ENCODE data around the gene KCNJ10.
"Not testable (repeated sequence)": the region's sequence is repeated elsewhere in the genome, so short reads cannot be mapped to it uniquely, and the experiment has no call there.

The KCNJ10 gene

DNA sequence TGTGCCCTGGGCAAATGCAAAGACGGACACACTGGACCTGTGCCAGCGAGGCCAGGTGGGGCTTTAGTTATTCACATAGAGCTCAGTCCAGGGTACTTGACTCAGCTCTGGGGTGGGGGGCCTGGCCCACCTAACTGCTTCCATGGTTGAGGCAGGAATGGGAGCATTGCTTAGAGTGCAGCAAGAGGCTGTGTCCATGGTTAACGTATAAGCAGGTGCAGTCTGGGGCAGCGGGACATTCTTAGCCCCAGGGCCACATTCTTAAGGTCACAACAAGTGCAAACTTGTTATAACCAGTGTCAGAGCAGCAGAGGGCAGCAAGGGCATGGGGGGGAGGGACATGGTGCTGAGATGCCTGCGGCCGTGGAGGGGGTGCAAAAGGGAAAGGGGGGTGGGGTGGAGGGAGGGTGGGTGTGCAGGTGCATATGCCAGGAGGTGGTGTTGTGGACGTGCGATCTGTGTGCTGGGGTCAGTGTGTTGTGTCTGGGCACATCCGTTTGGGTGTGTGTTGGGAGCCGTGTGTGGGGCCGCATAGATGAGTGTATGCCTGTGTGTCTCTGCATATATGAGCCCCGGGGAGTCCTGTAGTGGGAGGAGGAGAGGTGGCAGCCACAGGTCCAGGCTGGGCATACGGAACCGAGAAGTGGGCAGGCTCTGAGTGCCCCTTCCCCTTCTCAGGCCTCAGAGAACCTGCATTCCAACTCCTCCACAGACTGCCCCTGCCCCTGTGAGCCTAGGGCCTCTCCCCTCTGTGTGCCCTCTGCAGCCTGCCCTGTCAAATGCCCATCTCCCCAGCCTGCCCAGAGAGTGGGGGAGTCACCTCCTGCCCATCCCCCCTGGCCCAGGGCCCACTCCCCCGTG is 8.4 kb downstream of the KCNJ10 start:
- no peak for DNase-seq (ENCODE audit: low read depth in 2 of 2)

DNA sequence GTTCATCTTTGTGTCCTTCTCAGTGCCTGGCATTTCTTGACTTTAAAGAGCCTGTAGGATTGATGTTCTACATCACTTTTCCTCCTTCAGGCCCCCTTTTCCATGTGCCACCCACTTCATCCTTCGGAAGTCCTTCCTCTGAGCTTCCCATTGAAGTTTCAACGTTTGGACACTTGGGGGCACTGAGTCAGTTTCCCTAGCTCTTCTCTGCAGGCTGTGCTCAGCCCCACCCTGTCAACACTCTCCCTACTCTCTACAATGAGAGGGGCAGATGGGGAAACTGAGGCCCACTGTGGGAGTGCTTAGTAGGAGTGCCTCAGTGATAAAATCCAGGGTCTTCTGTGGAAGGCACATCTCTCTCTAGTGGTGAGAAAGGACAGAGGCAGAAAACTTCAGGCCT is 11.9 kb downstream of the KCNJ10 start:
- DNase-seq (ENCODE audit: low read depth in 2 of 2): no peak

- no peak for DNase-seq (ENCODE audit: low read depth in 2 of 2)
These were observed 13.3 kb downstream of the KCNJ10 start for GRCh38 chr1:160056648-160057169.

GRCh38 chr1:160053548-160054365 is 16.2 kb downstream of the KCNJ10 start:
- DNase-seq (ENCODE audit: low read depth in 2 of 2): no peak

DNA sequence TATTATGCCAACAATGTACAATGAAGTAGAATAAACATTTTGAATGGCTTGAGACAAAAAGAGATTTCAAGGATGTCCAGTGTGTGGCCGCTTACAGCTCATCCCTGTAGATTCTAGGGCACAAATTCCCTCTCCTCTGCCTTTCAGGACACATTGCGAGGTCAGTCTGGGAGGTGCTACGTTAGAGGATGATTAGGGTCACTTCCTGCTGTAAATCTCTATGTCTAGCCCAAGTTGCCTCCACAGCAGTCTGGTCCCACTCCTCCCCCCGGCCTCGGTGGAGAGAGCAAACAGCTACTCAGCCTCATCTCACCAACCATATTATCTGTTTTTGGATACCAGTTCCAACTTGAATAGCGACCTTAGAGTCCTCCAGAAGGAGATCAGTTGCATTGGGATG is 17.0 kb downstream of the KCNJ10 start:
- no peak for DNase-seq (ENCODE audit: low read depth in 2 of 2)

DNA sequence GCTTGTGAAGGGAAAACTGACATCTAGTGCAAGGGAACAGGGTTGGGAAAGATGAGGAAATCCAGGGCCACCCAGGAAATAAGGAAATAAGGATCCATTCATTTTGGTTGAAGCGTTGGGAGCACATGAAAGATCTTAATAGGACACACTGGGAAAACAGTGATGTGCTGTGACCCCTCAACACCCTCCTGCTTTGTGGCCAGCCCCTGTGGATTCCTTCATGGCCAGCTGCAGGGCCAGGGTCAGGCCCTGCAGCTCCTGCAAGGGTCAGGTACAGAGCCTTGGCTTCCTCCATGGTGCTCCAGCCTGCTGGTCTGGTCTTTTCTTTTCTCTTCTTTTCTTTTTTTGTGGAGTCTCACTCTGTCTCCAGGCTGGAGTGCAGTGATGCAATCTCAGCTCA is 19.3 kb downstream of the KCNJ10 start:
- no peak for DNase-seq (ENCODE audit: low read depth in 2 of 2)

- DNase-seq (ENCODE audit: low read depth in 2 of 2): not testable (repeated sequence)
These were observed 19.8 kb downstream of the KCNJ10 start for GRCh38 chr1:160050182-160050581.

DNA sequence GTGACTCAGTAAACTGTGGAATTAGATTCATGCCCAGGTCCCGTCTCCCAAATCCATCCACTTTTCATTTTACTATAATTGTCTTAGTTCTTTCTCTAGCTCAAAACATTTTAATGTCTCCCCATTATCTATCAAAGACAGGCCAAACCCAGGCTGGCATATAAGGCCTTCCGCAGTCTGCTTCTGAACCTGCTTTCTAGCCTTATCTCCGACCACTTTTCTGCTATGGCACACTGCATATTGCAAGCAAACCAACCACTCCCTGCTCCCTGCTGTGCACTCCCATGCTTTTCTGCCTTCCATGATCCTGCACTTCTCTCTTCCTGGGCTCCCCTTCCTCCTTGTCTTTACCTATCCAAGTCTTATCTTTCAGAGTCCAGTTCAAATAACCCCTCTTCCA is 20.9 kb downstream of the KCNJ10 start:
- DNase-seq (ENCODE audit: low read depth in 2 of 2): no peak

GRCh38 chr1:160048335-160048734 is 21.6 kb downstream of the KCNJ10 start:
- no peak for DNase-seq (ENCODE audit: low read depth in 2 of 2)

- DNase-seq (ENCODE audit: low read depth in 2 of 2): no peak
These were observed 22.6 kb downstream of the KCNJ10 start for GRCh38 chr1:160047111-160047991.

DNA sequence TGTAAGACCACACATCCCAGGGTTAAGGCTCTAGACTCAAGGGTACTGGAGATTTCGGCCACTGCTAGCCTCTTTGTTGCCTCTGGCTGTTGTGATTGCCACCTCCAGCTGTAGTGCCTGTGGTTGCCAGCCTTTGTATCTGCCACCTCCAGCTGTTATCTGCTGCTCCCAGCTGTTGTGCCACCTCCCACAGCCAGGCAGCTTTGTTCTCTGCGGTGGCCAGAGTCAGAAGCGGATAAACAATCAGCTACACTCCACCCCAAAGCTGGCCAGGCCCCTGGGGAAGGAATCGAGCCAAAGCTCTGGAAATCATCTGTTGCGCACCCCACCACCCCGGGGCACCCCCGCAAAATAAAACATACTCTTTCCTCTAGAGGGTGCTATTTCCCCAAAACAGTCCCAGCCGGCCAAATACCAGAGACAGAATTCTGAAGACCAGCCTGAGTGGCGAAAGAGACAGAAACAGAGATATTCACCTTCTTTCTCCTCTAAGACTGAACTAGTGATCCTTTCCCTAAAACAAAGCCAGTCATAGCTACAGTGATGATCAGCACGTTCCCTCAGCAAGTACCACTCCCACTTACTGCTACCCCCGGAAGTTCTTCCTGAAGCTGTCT is 23.4 kb downstream of the KCNJ10 start:
- no peak for DNase-seq (ENCODE audit: low read depth in 2 of 2)

- DNase-seq (ENCODE audit: low read depth in 2 of 2): no peak
These were observed 24.3 kb downstream of the KCNJ10 start for GRCh38 chr1:160045653-160046052.

- no peak for DNase-seq (ENCODE audit: low read depth in 2 of 2)
These were observed 26.4 kb downstream of the KCNJ10 start for GRCh38 chr1:160043543-160043942.

GRCh38 chr1:160040476-160040875 is 29.5 kb downstream of the KCNJ10 start:
- DNase-seq (ENCODE audit: low read depth in 2 of 2): no peak

- DNase-seq (ENCODE audit: low read depth in 2 of 2): no peak
These were observed 37.7 kb downstream of the KCNJ10 start for GRCh38 chr1:160032165-160032820.

DNA sequence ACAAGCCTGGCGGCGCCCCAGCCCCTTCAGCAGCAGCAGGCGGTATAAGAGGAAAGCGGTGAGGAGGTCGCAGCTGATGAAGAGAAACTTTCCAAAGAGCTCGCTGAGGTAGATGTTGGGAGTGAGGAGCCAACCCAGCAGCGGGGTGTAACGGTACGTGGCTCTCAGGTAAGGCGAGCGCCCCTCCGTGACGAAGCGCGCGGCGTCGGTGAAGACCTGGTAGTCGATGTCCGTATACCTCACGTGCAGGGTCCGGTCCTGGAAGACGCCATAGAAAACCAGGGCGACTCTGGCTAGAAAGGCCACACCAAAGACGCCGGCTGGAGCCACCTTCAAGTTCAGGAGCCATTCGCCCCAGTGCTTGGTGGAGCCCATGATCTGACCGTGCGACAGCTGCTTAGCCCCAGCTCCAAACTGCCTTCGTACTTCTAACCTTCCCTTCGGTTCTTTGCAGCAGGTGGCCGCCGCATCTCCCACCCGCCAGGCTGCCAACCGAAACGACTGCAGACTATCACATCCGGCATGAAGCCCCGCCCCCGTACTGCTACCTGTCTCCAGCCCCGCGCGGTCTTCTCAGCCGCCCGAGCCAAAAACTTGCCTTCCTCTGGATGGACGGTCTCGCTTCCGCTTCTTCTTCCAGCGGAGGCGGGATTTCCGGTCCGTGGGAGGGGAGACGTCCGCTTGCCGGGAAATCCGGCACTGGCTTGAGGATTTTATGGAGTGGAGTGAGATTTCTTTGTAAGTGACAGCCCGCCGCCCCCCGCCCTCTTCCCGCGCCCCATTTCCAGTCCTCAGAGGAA is 38.4 kb downstream of the KCNJ10 start, which contains the start of gene PIGM:
TSS of gene PIGM (minus strand) at position 626 of the 800 bp plus-strand sequence. CDS start at position 375, 251 bp downstream.
- DNase-seq (ENCODE audit: low read depth in 2 of 2): peak; percentile 85 to 88

GRCh38 chr1:160030657-160031364 is 39.1 kb downstream of the KCNJ10 start:
- DNase-seq (ENCODE audit: low read depth in 2 of 2): no peak

- DNase-seq (ENCODE audit: low read depth in 2 of 2): no peak
These were observed 41.5 kb downstream of the KCNJ10 start for GRCh38 chr1:160028426-160028825.

- DNase-seq (ENCODE audit: low read depth in 2 of 2): no peak
These were observed 44.6 kb downstream of the KCNJ10 start for GRCh38 chr1:160025314-160025713.
